GM18508 (cell line): ENCODE data around the gene WNT1.

Experiments
- ATAC-seq: cut with Tn5 transposase; IDR thresholded peaks from one replicate; pipeline ENCODE4 v1.9.1; 2021; ENCODE audit warnings: moderate number of reproducible peaks; ENCODE audit not compliant: insufficient read depth, unreplicated experiment

WNT1 gene

GRCh38 chr12:48960834-48961233 lies 17.3 kb upstream of the WNT1 start:
- ATAC-seq, result no peak

GRCh38 chr12:48961331-48961730 lies 16.8 kb upstream of the WNT1 start:
- no peak for ATAC-seq

GRCh38 chr12:48961801-48962200 lies 16.3 kb upstream of the WNT1 start:
- ATAC-seq, result no peak

DNA sequence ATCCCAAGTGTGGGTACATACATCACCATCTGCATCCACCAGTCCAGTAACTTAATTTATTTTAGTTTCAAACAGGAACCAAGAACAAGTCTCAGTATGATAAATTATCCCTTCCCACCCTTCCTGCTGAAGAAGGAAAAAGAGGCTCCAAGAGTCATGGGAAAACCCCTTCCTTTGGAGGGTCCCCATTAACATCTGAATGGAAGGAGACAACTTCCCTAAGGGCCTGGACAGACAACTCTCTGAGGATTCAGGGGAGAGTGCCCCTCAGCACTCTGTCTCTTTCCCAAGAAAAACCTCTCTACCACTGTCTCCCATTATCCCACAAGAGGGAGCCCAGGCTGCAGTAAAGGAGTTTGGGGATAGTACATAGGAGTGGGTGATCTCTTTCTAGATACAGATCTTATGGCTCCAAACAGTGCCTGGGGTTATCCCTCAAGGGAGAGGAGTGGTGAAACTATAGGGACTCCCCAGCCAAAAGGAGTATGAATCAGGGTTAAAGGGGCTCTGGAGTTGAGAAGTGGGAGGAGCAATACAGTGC lies 12.8 kb upstream of the WNT1 start:
- ATAC-seq, result no peak

GRCh38 chr12:48966177-48966895 lies 11.8 kb upstream of the WNT1 start:
- no peak for ATAC-seq

GRCh38 chr12:48967991-48968390 lies 10.1 kb upstream of the WNT1 start:
- no peak for ATAC-seq

DNA sequence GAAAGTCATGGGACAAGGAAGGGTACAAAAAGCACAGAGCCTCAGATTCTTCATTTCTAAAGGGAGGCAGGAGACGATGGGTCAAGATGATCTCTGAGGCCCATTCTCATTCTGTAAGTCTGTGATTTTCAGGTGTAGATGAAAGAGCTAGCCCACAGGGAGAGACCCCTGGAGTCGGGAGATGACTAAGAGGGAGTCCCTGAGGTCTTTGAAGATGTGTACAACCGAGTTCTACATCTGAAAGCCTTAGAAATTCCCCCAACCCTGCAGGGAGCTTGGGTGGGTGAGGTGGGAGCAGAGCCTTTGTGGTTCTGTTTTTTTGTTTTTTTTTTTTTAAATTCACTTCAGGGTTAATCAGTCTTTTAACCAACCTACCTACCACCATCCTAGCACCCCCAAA lies 9.7 kb upstream of the WNT1 start:
- ATAC-seq, result no peak

DNA sequence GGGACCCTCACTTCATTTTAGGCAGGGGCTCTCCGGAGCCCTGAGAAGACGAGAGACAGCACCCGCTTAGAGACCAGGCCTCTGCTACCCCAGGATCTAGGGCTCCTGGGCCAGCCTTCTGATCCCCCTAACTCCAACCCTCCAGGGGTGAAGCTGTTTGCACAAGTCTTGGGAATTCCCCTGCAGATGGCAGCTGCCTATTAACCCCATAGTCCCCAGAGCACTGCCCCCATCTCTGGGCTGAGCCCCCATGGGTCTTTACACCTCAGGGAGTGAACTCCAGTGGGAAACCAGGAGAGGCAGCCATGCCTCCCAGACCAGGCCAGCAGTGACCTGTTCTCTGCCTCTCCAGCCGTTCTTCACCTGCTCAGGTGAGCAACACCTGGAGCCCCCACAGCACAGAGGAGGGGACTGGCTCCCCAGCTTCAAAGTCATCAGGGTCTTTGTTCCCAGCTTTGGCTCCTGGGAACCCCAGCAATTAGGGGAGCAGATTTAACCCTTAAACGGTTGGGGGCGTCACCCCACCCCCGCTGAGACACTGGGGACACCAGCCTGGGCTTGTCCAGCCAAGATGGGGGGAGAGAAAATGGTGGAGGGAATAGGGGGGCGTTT lies 8.9 kb upstream of the WNT1 start:
- ATAC-seq, result no peak

DNA sequence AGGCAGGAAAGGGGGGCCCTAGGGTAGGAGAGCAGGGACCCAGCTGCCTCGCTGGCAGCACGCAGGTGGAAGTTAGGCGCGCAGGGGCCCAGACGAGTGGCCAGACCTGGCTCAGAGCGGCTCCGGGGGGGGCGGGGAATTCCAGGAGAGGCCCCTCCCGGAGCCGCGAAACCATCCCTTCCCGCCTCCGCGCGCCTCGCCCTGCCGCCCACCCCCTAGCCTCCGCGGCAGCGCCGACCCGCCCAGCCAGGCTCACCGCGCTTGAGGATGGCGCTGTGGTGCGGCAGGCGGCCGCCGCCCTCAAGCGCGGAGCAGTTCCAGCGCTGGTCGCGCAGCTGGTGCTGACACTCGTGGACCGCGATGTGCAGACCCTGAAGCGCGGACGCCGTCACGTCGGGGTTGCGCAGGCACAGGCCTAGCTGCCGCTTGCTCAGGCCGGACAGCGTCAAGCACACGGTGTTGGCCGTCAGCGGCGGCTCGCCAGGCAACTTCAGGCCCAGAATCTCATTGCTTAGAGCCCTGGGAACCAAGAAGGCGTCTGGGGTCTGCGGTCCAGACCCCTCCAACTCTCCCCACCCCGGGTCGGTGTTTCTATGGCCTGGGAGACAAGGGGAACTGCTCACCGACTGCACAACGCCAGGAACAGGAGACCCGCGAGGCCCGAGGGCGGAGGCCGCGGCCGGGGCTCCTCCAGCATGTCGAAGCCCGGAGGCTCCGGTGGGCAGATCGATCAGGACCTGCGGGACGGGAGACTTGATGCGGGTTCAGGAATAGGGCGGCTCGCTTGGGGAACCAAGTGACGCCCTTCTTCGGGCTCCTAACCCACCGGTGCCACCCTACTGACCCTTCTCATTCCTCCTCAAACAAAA lies 8.1 kb upstream of the WNT1 start:
- no peak for ATAC-seq

GRCh38 chr12:48970702-48971334 lies 7.3 kb upstream of the WNT1 start:
- no peak for ATAC-seq

GRCh38 chr12:48972213-48972951 lies 5.7 kb upstream of the WNT1 start:
- no peak for ATAC-seq

DNA sequence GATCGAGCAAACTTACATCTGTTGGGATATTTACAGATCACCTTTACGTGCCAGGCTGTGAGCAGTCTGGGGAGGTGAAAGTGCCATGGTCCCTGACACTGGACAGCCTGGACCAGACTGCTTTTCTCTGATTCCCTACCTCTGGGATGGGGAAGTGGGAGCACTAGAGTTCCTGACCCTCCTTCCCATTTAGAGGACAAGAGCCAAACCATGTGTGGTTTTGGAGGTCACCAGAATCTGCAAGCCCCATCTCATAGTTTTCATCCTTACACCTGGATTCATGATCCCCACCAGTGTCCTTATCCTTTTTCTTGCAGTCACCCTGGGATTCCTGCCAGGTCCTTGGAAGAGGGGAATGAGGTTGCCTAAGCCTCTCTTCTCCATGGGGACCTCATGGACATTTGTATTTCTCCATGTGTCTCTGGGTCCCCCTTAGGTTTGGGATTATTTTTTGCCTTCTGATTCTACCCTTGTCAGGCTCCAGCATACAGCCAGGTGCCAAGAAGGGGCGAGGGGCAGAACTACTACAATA lies 5.1 kb upstream of the WNT1 start:
- no peak for ATAC-seq

- no peak for ATAC-seq
Measured at GRCh38 chr12:48973531-48973930, 4.6 kb upstream of the WNT1 start.

GRCh38 chr12:48973941-48974673 lies 4.0 kb upstream of the WNT1 start:
- no peak for ATAC-seq

GRCh38 chr12:48977290-48978281 lies 536 bp upstream of the WNT1 start:
- no peak for ATAC-seq

- ATAC-seq, result no peak
Measured at GRCh38 chr12:48978741-48979601, 849 bp downstream of the WNT1 start.
